Astrocyte of the spinal cord (primary cell): ENCODE results near the gene CCM2.

Source experiments
- DNase-seq: peaks from one replicate; pipeline ENCODE4 v3.0.0; 2011; ENCODE audit warnings: low read depth, low spot score
- H3K4me3 ChIP-seq: 2 replicates; pipeline ENCODE4 v1.5.1; 2011; ENCODE audit warnings: low read depth, mild to moderate bottlenecking, low read length, moderate library complexity
- in situ Hi-C: cut with HindIII; loops from 2 replicates; pipeline ENCODE4 v1.10.0; 2017; ENCODE audit warnings: low sequenced_read_pairs
- TF ChIP-seq, protein P1 (sequence below): IDR thresholded peaks from 2 replicates; pipeline ENCODE4 v1.5.1; 2012; ENCODE audit warnings: low read depth, mild to moderate bottlenecking, low read length, inconsistent platforms

Gene CCM2

DNA sequence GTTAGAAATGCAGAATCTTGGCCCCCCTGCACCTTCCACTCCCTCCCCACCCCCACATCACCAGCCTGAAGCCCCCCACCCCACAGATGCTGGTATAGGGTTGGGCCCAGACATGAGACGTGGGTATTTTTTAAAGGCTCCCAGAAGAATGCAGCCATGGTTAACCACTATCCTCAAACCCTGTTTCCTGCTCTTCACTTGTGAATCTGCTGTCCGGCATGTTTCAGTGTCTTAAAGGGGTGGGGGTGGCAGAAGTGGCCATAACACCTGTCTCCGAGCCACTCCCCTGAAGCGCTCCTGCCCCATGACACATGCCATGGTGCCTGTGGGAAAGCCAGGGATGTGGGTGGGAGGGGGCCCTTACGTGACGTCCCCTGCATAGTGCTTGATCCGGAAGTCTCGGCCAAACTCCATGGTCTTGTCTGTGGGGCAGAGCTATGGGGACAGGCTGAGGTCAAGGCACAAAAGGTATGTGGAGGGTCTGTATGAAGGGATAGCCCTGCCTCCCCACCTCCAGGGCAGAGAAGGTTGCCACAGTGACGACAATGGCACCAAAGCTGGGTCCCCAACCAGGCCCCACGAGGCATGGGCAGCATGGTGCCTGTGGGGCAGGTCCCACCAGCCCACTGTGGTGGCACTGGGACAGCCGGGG, 30.8 kb upstream of the CCM2 start:
- TF ChIP-seq, protein P1, sequence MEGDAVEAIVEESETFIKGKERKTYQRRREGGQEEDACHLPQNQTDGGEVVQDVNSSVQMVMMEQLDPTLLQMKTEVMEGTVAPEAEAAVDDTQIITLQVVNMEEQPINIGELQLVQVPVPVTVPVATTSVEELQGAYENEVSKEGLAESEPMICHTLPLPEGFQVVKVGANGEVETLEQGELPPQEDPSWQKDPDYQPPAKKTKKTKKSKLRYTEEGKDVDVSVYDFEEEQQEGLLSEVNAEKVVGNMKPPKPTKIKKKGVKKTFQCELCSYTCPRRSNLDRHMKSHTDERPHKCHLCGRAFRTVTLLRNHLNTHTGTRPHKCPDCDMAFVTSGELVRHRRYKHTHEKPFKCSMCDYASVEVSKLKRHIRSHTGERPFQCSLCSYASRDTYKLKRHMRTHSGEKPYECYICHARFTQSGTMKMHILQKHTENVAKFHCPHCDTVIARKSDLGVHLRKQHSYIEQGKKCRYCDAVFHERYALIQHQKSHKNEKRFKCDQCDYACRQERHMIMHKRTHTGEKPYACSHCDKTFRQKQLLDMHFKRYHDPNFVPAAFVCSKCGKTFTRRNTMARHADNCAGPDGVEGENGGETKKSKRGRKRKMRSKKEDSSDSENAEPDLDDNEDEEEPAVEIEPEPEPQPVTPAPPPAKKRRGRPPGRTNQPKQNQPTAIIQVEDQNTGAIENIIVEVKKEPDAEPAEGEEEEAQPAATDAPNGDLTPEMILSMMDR = no peak
- no peak overlapping the region for H3K4me3 ChIP-seq
- in situ Hi-C loops = no loop called here
- DNase-seq = no peak

DNA sequence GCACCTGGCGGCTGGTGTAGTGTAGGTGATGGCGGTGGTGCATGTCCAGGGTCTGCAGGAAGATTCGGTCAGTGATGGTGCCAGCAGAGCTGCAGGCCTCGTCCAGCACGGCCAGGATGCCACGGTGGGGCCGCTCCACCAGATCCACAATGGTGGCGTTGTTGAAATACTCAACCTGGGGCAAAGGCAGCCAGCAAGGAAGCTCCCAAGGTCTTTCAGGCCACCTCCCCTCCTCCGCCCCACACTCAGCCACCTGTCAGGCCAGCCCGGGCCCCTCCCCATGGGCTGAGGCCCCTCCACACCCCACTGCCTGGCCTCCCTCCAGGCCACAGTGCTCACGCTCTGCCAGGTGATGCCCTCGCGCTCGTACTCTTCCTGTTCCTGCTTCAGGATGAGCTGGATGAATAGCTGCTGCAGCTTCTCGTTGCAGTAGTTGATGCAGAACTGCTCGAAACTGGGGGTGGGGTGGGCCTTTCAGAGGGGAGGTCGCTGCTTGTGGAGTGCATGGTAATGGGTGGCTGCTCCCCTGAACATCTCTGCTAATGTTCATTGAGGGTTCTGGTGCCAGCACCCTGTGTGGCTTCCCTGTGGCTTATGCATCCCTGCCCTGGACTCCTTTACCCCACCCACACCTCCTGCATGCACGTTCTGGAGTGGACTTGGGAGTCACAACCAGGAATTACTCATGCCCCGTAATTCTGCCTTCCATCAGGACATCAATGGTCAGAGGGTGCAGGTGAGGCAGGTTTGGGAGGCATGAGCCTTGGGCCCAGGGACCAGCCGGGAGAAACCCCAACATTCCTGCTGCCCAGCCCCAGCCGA, 30.1 kb upstream of the CCM2 start:
- DNase-seq = no peak
- in situ Hi-C loops = no loop called here
- H3K4me3 ChIP-seq = no peak overlapping the region
- TF ChIP-seq, protein P1 = no peak

DNA sequence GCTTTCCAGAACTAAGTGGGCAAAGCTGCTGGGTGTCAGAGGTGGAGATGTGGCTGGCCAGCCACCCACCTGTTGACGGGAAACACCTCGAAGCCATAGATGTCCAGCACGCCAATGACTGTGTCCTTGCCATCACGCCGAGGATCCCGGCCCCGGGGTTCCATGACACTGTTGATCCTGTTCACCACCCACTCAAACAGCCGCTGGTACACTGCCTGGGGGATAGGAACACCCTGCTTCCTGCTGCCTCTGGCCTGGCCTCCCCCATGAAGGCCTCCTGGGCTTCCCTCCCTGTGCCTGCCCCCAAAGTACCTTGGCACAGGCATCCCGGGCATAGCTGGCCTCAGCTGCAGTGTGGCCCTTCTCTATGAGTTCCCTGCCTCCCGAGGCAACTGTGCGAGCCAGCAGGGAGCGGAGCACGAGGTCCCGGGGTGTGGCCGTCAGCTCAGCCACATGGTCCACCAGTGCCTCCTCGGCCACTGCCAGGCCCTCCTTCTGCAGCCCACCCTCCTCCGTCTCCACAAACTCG, 29.4 kb upstream of the CCM2 start:
- TF ChIP-seq, protein P1 = no peak
- in situ Hi-C loops = no loop called here
- DNase-seq = no peak
- no peak overlapping the region for H3K4me3 ChIP-seq

DNA sequence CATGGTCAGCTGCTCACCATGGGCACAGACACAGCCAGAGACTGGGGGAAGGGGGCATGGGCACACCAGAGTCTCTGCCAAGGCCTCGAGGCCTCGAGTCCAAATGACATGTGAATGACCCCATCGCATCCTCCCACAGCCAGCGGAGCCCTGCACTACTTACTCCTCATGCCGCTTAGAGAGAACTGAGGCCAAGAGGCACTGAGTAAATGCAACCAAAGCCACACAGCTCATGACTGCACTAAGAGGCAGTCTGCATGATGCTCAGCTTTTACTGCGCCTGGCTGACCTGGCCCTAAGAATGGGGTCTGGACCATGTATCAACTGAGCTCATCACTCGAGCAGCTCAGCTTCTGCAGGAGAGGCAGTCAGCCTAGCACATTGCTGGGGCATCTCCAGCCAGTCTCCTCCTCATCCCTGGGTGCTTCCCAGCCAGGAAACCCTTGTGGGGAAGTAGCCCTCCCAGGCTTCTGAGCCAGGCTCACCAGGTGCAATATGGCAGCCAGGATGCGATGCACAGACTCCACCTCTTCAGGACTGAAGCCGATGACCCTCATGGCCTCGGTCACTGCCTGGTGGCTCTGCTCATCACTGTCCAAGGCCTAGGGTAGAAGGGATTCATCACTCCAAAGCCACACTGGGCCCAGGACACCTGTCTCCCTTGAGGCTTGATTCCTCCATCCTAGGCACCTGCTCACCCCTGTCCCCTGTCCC, 28.7 kb upstream of the CCM2 start:
- H3K4me3 ChIP-seq = no peak overlapping the region
- TF ChIP-seq, protein P1 = no peak
- no peak for DNase-seq
- in situ Hi-C loops = no loop called here

DNA sequence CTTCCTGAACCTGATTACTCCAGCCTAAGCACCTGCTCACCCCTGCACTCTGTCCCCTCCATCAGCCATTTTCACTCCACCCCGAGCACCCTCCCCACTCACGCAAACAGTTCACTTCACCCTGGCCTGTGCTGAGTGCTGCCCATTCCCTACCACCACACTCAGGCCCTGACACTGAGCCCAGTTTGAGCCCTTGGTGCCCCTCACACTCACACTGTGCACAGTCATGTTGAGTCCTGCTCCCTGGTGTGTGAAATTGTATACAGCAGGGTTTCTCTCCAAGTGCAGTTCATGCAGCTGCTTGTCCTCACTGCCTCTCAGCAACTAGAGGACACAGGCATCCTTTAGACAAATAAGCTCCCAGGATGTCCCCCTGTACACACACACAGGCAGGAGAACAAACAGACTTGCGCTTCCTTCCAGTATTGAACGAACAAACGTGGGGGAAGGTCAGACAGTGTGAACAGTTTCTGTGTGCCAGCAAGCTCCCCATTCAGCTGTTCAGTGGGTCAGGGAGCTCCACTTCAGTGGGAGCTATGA, 28.0 kb upstream of the CCM2 start:
- no peak for DNase-seq
- H3K4me3 ChIP-seq = no peak overlapping the region
- in situ Hi-C loops = no loop called here
- TF ChIP-seq, protein P1 = no peak

DNA sequence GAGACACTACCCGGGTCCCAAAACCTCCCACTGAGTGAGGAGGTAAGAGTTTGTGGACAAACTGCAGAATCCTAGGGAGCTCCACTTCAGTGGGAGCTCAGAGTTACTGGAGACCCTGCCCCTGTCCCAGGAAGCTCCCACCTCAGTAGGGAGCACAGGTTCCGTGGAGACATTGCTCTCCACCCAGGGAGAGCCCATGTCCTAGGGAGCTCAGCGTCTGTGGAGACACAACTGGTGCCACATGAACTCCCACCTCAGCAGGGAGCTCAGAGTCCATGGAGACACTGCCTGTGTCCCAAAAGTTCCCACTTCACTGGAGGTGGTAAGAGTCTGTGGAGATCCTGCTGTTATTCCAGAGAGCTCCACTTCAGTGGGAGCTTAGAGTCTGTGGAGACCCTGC, 27.4 kb upstream of the CCM2 start:
- TF ChIP-seq, protein P1 = no peak
- DNase-seq = no peak
- no peak overlapping the region for H3K4me3 ChIP-seq
- in situ Hi-C loops = no loop called here
